HT1080 (cell line): Measurements from ENCODE around the gene KRT79. TPM values are rescaled to one million over a fixed set of nuclear protein-coding genes. Genes with fewer than 3 reads are reported as not detected.
"Not testable (repeated sequence)": the region's sequence is repeated elsewhere in the genome, so short reads cannot be mapped to it uniquely, and the experiment has no call there.

Experiments
- DNase-seq: peaks from one replicate; pipeline ENCODE4 v3.0.0-alpha.2; 2015; ENCODE audit warnings: low read depth
- total RNA-seq: library from RNA; depleted of rRNA; stranded (reverse); fragments of >200 nt; shearing (Covaris generic); gene quantifications from 2 replicates; pipeline ENCODE4 v1.2.3, GENCODE V29; 2014

Gene KRT79
- total RNA-seq, 1 experiment from 2014 or later = 0.45 TPM

DNA sequence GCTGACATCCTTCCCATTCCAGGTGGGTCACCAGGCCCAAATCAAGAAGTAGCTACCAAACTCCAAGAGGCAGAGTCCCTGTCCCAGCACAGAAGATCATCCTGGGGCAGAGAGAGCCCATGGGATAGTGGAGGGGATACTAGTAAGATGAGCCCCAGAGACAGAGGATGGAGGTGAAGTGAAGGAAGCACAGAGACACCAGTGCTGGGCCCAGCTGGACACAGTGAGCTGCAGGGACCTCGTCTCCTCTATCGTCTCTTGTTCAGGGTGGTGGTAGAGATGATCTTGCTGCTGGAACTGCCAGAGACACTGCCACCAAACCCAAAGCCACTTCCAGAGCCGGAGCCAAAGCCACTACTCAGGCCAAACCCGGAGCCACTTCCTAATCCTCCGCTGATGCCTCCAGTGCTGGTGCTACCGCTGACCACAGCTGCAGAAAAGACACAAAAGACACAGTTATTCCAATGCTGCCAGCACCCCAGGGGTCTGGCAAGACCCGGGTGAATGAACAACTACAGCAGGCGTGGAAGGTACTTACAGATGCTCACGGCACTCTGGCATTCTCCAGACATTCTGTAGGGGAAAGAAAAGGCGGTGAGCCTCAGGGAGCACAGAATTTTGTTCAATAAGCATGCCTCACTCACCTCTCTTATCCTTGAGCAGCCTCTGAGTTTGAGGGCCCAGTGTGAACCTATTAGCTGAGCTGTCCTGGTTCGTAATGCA lies 27.1 kb downstream of the KRT79 start:
- DNase-seq = no peak

- DNase-seq = no peak
Observed at GRCh38 chr12:52806169-52806811, 27.8 kb downstream of the KRT79 start.

DNA sequence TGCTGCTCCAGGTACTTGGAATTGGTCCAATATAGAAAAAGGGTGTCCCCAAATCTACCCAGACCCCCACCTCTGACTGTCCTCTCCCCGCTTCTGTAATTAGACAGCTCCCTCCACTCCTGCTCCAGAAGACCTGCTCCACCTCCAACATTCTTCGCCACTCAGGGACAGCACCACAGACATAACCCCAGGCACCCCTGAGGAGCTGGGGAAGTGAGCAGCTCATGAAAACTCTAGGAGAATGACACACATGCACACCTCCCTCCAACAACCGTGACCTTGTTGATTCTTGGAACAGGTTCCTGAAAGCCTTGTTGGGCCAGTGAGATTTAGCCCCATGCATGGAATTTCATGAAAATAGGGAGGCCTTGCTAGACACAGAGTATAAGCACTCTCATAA lies 28.4 kb downstream of the KRT79 start:
- no peak for DNase-seq

DNA sequence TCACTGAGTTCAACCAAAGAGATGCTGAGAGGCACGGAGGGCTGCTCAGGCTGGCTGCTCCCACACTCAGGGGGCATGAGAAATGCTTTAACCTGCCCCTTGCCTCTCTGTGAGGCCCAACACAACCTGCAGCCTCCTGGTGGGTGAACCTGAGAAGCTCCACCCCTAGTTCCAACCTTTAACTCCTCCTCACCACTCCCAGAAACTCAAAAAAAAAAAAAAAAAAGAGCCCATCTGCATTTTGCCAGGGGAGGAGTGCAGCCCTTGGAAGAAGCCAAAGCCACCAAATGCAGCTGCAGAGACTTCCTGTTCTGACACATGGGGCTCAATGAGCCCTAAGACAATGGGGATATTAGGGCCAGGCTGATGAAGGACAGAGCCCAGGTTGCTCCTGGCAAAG lies 29.1 kb downstream of the KRT79 start:
- no peak for DNase-seq

DNA sequence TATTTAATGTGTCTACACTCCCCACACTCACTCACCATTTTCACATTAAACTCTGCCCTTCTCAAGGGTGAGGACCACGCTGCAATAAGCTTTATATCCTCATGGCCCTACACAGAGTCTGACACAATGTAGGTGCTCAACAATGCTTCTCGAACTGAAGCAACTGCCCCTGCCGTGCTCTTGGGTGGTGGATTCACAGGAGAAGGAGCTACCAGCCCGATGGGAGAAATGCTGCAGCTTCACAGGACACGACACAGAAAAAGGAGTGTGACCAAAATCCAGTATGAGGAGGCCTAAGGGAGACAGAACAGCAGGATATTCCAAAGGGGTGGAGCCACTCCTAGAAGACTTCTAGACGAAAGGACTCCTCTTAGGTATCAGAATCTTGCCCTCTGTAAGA lies 31.7 kb downstream of the KRT79 start:
- no peak for DNase-seq

- DNase-seq = no peak
Observed at GRCh38 chr12:52801773-52802172, 32.3 kb downstream of the KRT79 start.

GRCh38 chr12:52800259-52800917 lies 33.7 kb downstream of the KRT79 start:
- DNase-seq = no peak

- no peak for DNase-seq
Observed at GRCh38 chr12:52799505-52800211, 34.5 kb downstream of the KRT79 start.

DNA sequence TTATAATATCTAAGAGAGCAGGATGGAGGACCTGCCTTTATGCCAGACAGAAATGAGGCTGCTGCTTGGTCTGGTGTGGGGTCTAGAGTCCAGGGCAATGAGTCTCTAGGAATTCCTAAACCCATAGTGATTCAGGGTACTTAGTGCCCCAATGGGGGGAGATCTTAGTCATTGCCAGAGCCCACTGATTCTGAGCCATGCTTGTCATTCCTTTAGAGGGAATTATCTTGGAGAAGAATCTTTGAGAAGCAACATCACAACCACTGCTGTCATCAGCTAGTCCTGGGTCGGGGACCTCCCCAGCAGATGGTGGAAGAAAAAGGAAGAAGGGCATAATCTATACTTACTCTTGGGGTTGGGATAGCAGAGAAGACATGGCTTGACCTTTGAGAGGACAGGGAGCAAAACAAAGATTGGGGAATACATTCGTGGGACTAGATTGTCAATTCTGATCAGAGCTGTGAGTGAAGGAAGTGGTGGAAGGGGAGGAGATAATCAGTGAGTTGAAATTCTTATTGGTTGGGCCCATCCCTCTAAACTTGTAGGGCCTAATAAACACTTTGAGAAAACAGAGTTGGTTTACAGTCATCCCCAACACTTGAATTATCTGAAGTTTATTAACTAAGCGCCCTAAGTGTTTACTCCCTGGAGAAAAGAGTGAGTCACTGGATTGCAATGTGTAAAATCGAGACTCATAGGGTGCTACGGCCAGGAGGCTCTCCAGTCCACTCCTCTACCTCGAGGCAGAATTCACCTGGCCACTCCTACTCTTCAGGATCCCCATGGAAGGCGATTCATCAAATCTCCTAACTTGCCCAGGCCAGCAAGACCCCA lies 35.2 kb downstream of the KRT79 start:
- DNase-seq = peak; percentile 35

GRCh38 chr12:52798003-52798670 lies 36.0 kb downstream of the KRT79 start:
- peak; percentile 37 for DNase-seq

GRCh38 chr12:52797529-52797894 lies 36.6 kb downstream of the KRT79 start:
- DNase-seq = no peak

DNA sequence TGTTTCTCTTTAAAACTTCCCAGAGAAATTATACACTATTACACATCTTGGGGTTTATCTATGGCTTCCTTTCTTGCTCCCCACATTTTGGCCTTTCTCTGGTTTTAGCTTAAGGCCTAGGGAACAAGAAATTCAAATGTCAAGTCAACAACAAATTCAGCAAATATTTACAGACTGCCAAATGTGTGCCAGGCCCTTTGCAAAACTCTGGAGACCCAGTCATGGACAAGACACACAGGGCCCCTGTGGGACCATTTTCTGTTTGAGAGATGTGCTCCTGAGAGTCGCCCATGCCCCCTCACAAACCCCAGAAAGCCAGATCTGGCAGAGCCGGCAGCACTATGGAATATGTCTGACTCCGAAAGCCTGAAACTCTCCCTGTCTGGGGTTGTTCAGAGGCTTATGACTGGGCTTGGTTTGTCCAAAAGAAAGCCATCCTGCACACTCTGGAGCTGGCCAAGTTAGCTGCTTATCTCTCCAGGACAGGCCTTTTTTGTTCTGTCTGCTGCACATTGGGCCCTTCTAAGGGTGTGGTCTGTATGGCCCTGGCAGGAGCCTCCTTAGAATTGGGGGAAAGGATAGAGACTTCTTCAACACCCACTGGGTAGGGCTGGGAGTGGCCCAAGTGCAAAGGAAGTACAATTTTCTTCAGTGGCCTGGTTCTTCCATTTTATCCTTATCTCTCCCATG lies 37.1 kb downstream of the KRT79 start:
- no peak for DNase-seq

- no peak for DNase-seq
Observed at GRCh38 chr12:52796429-52796794, 37.7 kb downstream of the KRT79 start.

- no peak for DNase-seq
Observed at GRCh38 chr12:52795694-52796428, 38.2 kb downstream of the KRT79 start, which contains the start of gene KRT3. Gene KRT3 (minus strand): TSS chr12:52796117. CDS start chr12:52796042, 75 bp downstream.

- DNase-seq = not testable (repeated sequence)
Observed at GRCh38 chr12:52795332-52795674, 38.8 kb downstream of the KRT79 start.

GRCh38 chr12:52794479-52795331 lies 39.4 kb downstream of the KRT79 start:
- peak; percentile 17 for DNase-seq

DNA sequence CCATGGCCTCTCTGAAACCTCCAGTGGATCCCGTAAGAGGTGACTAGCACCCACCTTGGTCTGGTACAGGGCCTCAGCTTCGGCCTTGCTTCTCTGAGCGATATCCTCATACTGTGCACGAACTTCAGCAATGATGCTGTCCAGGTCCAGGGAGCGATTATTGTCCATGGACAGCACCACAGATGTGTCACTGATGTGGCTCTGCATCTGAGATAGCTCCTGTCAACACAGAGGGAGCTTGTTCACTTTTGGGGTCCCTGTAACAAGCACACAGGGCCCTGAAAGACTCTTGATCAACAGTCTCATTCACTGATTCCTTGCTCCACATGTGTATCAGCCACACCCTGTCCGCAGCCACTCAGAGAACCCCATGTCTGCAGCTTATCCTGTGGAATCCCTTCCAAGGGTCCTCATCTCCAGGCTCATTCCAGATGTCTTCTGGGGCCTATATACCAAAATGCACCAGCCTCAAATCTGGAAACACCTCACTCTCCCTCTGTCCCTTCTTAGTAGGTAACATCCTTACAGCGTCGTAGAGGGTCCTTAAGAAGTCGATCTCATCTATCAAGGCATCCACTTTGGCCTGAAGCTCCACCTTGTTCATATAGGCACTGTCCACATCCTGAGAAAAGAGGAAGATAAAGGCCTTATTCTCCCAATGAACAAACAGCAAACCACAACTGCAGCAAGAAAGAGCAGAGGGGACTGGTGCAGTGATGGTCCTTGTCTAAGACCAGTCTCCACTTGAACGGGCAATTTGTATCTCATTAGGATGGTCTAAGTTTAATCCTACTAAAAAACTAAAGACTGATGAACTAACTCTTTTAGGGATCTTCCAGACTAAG lies 41.7 kb downstream of the KRT79 start:
- DNase-seq = no peak
